Measurements from ENCODE around the gene MSX2.

- TF ChIP-seq CTCF (IDR thresholded peaks at IDR 0.05) (no peak), POLR2A (IDR thresholded peaks at IDR 0.05) (no peak), EP300 (IDR thresholded peaks at IDR 0.05) (no peak)
Measured at GRCh38 chr5:174706997-174707572, 17.3 kb upstream of the MSX2 start.

Measured in tibial nerve (tissue), 4 donors.